ENCODE data around the gene PRKN. TPM values are rescaled to one million over a fixed set of nuclear protein-coding genes. Genes with fewer than 3 reads are reported as not detected.

The PRKN gene
- total and polyA plus RNA-seq, 9 donors: 3.0 to 15.0 (median 9.2) TPM

GRCh38 chr6:161368514-161368913 lies 1359.1 kb downstream of the PRKN start:
- intact Hi-C loops (cut with DNase I): loop anchor here in 1 of 4 donors (5.0 kb wide), 1 partner anchor 436 kb away; no protein-coding TSS in a partner anchor
- Histone ChIP-seq H3K4me1 (ENCODE audit: insufficient read depth) (no peaks in the 10 kb centered on the region), H3K36me3 (no peaks in the 10 kb centered on the region), H3K27ac (no peak overlapping the region), H3K27me3 (no peaks in the 10 kb centered on the region), H3K9me3 (no peaks in the 10 kb centered on the region), H3K4me3 (no peak overlapping the region)
- DNase-seq: no peak
- 84 to 94% (median 92%) methylated on average over 7 of the region's 7 CpGs for WGBS, 3 donors
- TF ChIP-seq POLR2A (IDR thresholded peaks at IDR 0.05) (no peak), CTCF (IDR thresholded peaks at IDR 0.05) (no peak), EP300 (IDR thresholded peaks at IDR 0.05) (no peak)

GRCh38 chr6:161367472-161367871 lies 1360.1 kb downstream of the PRKN start:
- intact Hi-C loops (cut with DNase I): loop anchor here in 1 of 4 donors (5.0 kb wide), 1 partner anchor 435 kb away; no protein-coding TSS in a partner anchor
- WGBS, 3 donors: 65 to 68% (median 66%) methylated on average over 12 of the region's 12 CpGs
- no peak for DNase-seq
- Histone ChIP-seq H3K4me1 (ENCODE audit: insufficient read depth) (no peaks in the 10 kb centered on the region), H3K4me3 (no peak overlapping the region), H3K9me3 (no peaks in the 10 kb centered on the region), H3K27me3 (no peaks in the 10 kb centered on the region), H3K27ac (no peak overlapping the region), H3K36me3 (no peaks in the 10 kb centered on the region)
- TF ChIP-seq CTCF (IDR thresholded peaks at IDR 0.05): no peak
- no peak for TF ChIP-seq POLR2A (IDR thresholded peaks at IDR 0.05)
- TF ChIP-seq EP300 (IDR thresholded peaks at IDR 0.05): no peak

- no peak for DNase-seq
- no peaks in the 10 kb centered on the region for H3K4me1 ChIP-seq (ENCODE audit: insufficient read depth)
- no peaks in the 10 kb centered on the region for H3K9me3 ChIP-seq
- H3K27me3 ChIP-seq: no peaks in the 10 kb centered on the region
- no peak overlapping the region for H3K4me3 ChIP-seq
- intact Hi-C loops (cut with DNase I): loop anchor here in 1 of 4 donors (5.0 kb wide), 1 partner anchor 434 kb away; no protein-coding TSS in a partner anchor
- 91 to 96% (median 93%) methylated on average over 11 of the region's 11 CpGs for WGBS, 3 donors
- H3K36me3 ChIP-seq: no peaks in the 10 kb centered on the region
- no peak overlapping the region for H3K27ac ChIP-seq
- TF ChIP-seq CTCF (IDR thresholded peaks at IDR 0.05) (no peak), POLR2A (IDR thresholded peaks at IDR 0.05) (no peak), EP300 (IDR thresholded peaks at IDR 0.05) (no peak)
These were observed 1361.2 kb downstream of the PRKN start for GRCh38 chr6:161366301-161366923.

GRCh38 chr6:161365633-161366032 lies 1361.9 kb downstream of the PRKN start:
- no peak for TF ChIP-seq EP300 (IDR thresholded peaks at IDR 0.05)
- TF ChIP-seq CTCF (IDR thresholded peaks at IDR 0.05): no peak
- no peak for TF ChIP-seq POLR2A (IDR thresholded peaks at IDR 0.05)
- WGBS, 3 donors: 88 to 89% (median 89%) methylated on average over 6 of the region's 6 CpGs
- intact Hi-C loops (cut with DNase I): loop anchor here in 1 of 4 donors (5.0 kb wide), 1 partner anchor 433 kb away; no protein-coding TSS in a partner anchor

More at GRCh38 chr6:161365633-161366032, 1361.9 kb downstream of the PRKN start:
- no peaks in the 10 kb centered on the region for H3K4me1 ChIP-seq (ENCODE audit: insufficient read depth)
- H3K9me3 ChIP-seq: no peaks in the 10 kb centered on the region
- no peak overlapping the region for H3K27ac ChIP-seq
- H3K27me3 ChIP-seq: no peaks in the 10 kb centered on the region
- no peaks in the 10 kb centered on the region for H3K36me3 ChIP-seq
- no peak overlapping the region for H3K4me3 ChIP-seq
- no peak for DNase-seq
